ENCODE data around the gene HOXA11. TPM values are rescaled to one million over a fixed set of nuclear protein-coding genes. Genes with fewer than 3 reads are reported as not detected.

HOXA11 gene
- total RNA-seq, 1 donor from 2014 or later = 9.8 TPM

DNA sequence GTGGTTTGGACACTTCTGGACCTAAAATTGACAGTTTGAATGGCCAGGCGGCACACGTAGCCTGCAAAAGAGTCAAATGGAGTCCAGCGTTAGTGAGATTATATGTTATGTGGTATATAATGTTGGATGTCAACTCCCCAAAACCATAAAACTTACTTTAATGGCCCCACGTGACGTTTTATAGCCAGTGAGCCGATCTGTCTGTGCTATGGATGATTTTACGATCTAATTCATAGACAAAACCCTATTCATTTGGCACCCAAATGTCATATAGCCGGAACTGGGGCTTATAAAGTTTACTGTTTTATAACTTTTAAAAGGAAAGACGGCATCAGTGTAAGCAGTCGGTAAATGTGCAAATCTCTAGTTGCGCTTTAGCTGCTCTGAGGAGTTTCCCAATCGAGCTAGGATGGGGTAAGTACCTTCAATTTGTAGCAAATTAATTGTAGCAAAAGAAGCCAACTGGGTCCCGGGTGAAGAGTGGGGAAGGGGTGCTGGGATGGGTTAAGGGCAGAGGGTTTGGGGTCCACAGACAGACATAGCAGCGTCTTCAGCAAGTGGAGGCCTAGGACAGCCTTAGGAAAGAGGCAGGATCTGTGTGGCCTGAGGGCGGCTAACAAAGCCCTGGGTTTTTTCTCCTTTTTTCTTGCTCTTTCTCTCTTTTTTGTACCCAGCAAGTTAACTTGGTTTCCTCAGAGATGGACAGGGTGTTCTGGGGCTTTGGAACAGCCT is 44.7 kb downstream of the HOXA11 start:
- no peak overlapping the region for H3K4me3 ChIP-seq
- no peak overlapping the region for H3K27ac ChIP-seq
- DNase-seq (ENCODE audit: extremely low spot score in 2 of 2) = no peak
- peaks cover 8% of the 10 kb centered on the region for H3K4me1 ChIP-seq
- no peaks in the 10 kb centered on the region for H3K9me3 ChIP-seq
- H3K27me3 ChIP-seq = no peaks in the 10 kb centered on the region
- TF ChIP-seq POLR2AphosphoS5 (IDR thresholded peaks at IDR 0.05; ENCODE audit: insufficient read depth in 1 of 2, low read depth in 1 of 2) (no peak), POLR2A (IDR thresholded peaks at IDR 0.05) (no peak)
- TF ChIP-seq, protein P1, sequence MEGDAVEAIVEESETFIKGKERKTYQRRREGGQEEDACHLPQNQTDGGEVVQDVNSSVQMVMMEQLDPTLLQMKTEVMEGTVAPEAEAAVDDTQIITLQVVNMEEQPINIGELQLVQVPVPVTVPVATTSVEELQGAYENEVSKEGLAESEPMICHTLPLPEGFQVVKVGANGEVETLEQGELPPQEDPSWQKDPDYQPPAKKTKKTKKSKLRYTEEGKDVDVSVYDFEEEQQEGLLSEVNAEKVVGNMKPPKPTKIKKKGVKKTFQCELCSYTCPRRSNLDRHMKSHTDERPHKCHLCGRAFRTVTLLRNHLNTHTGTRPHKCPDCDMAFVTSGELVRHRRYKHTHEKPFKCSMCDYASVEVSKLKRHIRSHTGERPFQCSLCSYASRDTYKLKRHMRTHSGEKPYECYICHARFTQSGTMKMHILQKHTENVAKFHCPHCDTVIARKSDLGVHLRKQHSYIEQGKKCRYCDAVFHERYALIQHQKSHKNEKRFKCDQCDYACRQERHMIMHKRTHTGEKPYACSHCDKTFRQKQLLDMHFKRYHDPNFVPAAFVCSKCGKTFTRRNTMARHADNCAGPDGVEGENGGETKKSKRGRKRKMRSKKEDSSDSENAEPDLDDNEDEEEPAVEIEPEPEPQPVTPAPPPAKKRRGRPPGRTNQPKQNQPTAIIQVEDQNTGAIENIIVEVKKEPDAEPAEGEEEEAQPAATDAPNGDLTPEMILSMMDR (IDR thresholded peaks at IDR 0.05) = no peak
- H3K36me3 ChIP-seq = peaks cover 0 to 11% of the 10 kb centered on the region in 2 donors
- intact Hi-C loops (cut with DNase I) = no loop called here

- DNase-seq (ENCODE audit: extremely low spot score in 2 of 2) = no peak
- Histone ChIP-seq H3K27ac (no peak overlapping the region), H3K36me3 (peaks cover 0 to 9% of the 10 kb centered on the region in 2 donors), H3K4me1 (peaks cover 8% of the 10 kb centered on the region), H3K4me3 (peak overlapping the region in 1 of 2 donors; percentile 23), H3K27me3 (no peaks in the 10 kb centered on the region), H3K9me3 (no peaks in the 10 kb centered on the region)
- intact Hi-C loops (cut with DNase I) = no loop called here
- TF ChIP-seq, protein P1 (IDR thresholded peaks at IDR 0.05) = no peak
- no peak for TF ChIP-seq POLR2AphosphoS5 (IDR thresholded peaks at IDR 0.05; ENCODE audit: insufficient read depth in 1 of 2, low read depth in 1 of 2)
- TF ChIP-seq POLR2A (IDR thresholded peaks at IDR 0.05) = no peak
Measured at GRCh38 chr7:27139334-27140125, 45.5 kb downstream of the HOXA11 start.

DNA sequence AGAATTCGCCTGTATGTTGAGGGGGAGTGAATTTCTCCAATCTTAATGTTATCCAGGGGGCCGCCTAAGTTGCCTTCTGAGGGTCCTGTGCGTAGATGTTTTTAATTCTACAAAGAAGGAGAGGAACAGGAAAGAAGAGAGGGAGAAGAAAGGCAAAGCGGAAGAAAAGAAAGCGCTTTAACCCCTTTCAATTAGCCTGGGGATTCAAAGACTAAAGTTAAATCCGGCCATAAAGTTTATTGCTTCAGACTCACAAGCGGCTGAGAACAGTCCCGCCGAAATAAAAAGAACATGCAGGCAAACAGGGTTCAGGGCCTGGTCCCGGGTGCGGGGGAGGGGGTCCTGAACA is 46.1 kb downstream of the HOXA11 start:
- no peak for DNase-seq (ENCODE audit: extremely low spot score in 2 of 2)
- Histone ChIP-seq H3K4me3 (no peak overlapping the region), H3K27ac (no peak overlapping the region), H3K4me1 (peaks cover 8% of the 10 kb centered on the region), H3K36me3 (peaks cover 0 to 4% of the 10 kb centered on the region in 2 donors), H3K9me3 (no peaks in the 10 kb centered on the region), H3K27me3 (no peaks in the 10 kb centered on the region)
- TF ChIP-seq POLR2AphosphoS5 (IDR thresholded peaks at IDR 0.05; ENCODE audit: insufficient read depth in 1 of 2, low read depth in 1 of 2) = no peak
- TF ChIP-seq POLR2A (IDR thresholded peaks at IDR 0.05) = no peak
- TF ChIP-seq, protein P1 (IDR thresholded peaks at IDR 0.05) = no peak
- intact Hi-C loops (cut with DNase I) = no loop called here

GRCh38 chr7:27138472-27138871 is 46.6 kb downstream of the HOXA11 start:
- H3K4me1 ChIP-seq = peaks cover 8% of the 10 kb centered on the region

More at GRCh38 chr7:27138472-27138871, 46.6 kb downstream of the HOXA11 start:
- intact Hi-C loops (cut with DNase I) = no loop called here
- Histone ChIP-seq H3K36me3 (peaks cover 0 to 4% of the 10 kb centered on the region in 2 donors), H3K27ac (no peak overlapping the region), H3K4me3 (no peak overlapping the region), H3K27me3 (no peaks in the 10 kb centered on the region), H3K9me3 (no peaks in the 10 kb centered on the region)
- no peak for DNase-seq (ENCODE audit: extremely low spot score in 2 of 2)
- TF ChIP-seq, protein P1 (IDR thresholded peaks at IDR 0.05) = no peak
- TF ChIP-seq POLR2A (IDR thresholded peaks at IDR 0.05) (no peak), POLR2AphosphoS5 (IDR thresholded peaks at IDR 0.05; ENCODE audit: insufficient read depth in 1 of 2, low read depth in 1 of 2) (no peak)

Data from vagina (tissue), 2 donors.